Keratinocyte (primary cell): ENCODE measurements around the gene GPR180. TPM values are rescaled to one million over a fixed set of nuclear protein-coding genes. Genes with fewer than 3 reads are reported as not detected.

Source experiments
- DNase-seq: peaks from one replicate; pipeline ENCODE4 v3.0.0-alpha.2; 2011; ENCODE audit warnings: low read depth, missing footprints, low spot score
- FAIRE-seq: peaks from 2 replicates; lab custom pipeline; 2011; peaks lifted over from hg19 to GRCh38; lab: Jason Lieb, UNC
- H2AFZ ChIP-seq: 2 replicates; pipeline ENCODE4 v1.6.0; 2012; ENCODE audit warnings: low read length, control low read depth, inconsistent platforms; ENCODE audit not compliant: control insufficient read depth
- H3K27ac ChIP-seq: 2 replicates; pipeline ENCODE4 v1.5.1; 2011; ENCODE audit warnings: low read length; ENCODE audit not compliant: control insufficient read depth, insufficient read depth
- H3K27me3 ChIP-seq: 3 replicates; pipeline ENCODE4 v1.6.0; 2011; ENCODE audit warnings: low read length; ENCODE audit not compliant: control insufficient read depth, insufficient read depth; ENCODE audit errors: extremely low read depth
- H3K36me3 ChIP-seq, 2 experiments: 2 replicates in 1 of 2; 3 replicates in 1 of 2; pipeline ENCODE4 v1.5.1; 2011; ENCODE audit warnings: low read length in 2 of 2, mild to moderate bottlenecking in 1 of 2; ENCODE audit not compliant: control insufficient read depth in 2 of 2, insufficient read depth in 2 of 2; ENCODE audit errors: extremely low read depth in 1 of 2
- H3K4me1 ChIP-seq: 3 replicates; pipeline ENCODE4 v1.5.1; 2011; ENCODE audit warnings: low read length; ENCODE audit not compliant: control insufficient read depth, insufficient read depth; ENCODE audit errors: extremely low read depth
- H3K4me2 ChIP-seq: 3 replicates; pipeline ENCODE4 v1.6.0; 2011; ENCODE audit warnings: low read depth, low read length; ENCODE audit not compliant: control insufficient read depth, insufficient read depth; ENCODE audit errors: extremely low read depth
- H3K4me3 ChIP-seq, 3 experiments: fragments of 200-600 bp in 1 of 3; sonication (generic) in 1 of 3; 2 replicates in 2 of 3; 3 replicates in 1 of 3; pipeline ENCODE4 v1.5.1; 2011 to 2016; ENCODE audit warnings: low read length in 3 of 3, mild to moderate bottlenecking in 3 of 3, control low read depth in 2 of 3, inconsistent platforms in 1 of 3, low read depth in 1 of 3, mixed read lengths in 1 of 3, mixed run types in 1 of 3, moderate library complexity in 1 of 3; ENCODE audit not compliant: control insufficient read depth in 2 of 3, insufficient read depth in 2 of 3; ENCODE audit errors: extremely low read depth in 1 of 3
- H3K79me2 ChIP-seq: 2 replicates; pipeline ENCODE4 v1.6.0; 2012; ENCODE audit warnings: low read length; ENCODE audit not compliant: control insufficient read depth, insufficient read depth
- H3K9ac ChIP-seq: 3 replicates; pipeline ENCODE4 v1.6.0; 2011; ENCODE audit warnings: low read length; ENCODE audit not compliant: control insufficient read depth, insufficient read depth; ENCODE audit errors: extremely low read depth
- H3K9me1 ChIP-seq: 3 replicates; pipeline ENCODE4 v1.6.0; 2011; ENCODE audit warnings: low read length; ENCODE audit not compliant: control insufficient read depth, insufficient read depth; ENCODE audit errors: extremely low read depth
- H3K9me3 ChIP-seq: 2 replicates; pipeline ENCODE4 v1.5.1; 2012; ENCODE audit warnings: low read depth, low read length; ENCODE audit not compliant: control insufficient read depth
- H4K20me1 ChIP-seq: 3 replicates; pipeline ENCODE4 v1.6.0; 2011; ENCODE audit warnings: low read length; ENCODE audit not compliant: control insufficient read depth, insufficient read depth; ENCODE audit errors: extremely low read depth
- CTCF ChIP-seq, 3 experiments: IDR thresholded peaks in 1 of 3; conservative IDR thresholded peaks in 1 of 3; optimal IDR thresholded peaks in 1 of 3; 2 replicates in 2 of 3; 3 replicates in 1 of 3; pipeline versions ENCODE3 to v1.5.1; 2011; ENCODE audit warnings: low read length in 3 of 3, mild to moderate bottlenecking in 3 of 3, moderate library complexity in 2 of 3, control low read depth in 1 of 3, inconsistent platforms in 1 of 3; ENCODE audit not compliant: insufficient read depth in 2 of 3; ENCODE audit errors: extremely low read depth in 1 of 3
- EZH2 ChIP-seq: IDR thresholded peaks from one replicate; pipeline ENCODE4 v1.6.1; 2012; ENCODE audit warnings: inconsistent platforms, mild to moderate bottlenecking, low read length, moderate library complexity
- dilution Hi-C: fragments of 300-500 bp; cut with MboI; formaldehyde crosslinking; loops from one replicate; pipeline ENCODE4 v1.7.0; 2020; ENCODE audit warnings: low sequenced_read_pairs; ENCODE audit not compliant: extremely low pct_ligation_motif_present
- polyA plus RNA-seq, 5 experiments: library from polyadenylated mRNA; depleted of rRNA in 3 of 5; stranded (reverse) in 3 of 5; stranded (forward) in 1 of 5; unstranded in 1 of 5; fragments of >200 nt; gene quantifications; 1 replicate in 1 of 5; 2 replicates in 3 of 5; 3 replicates in 1 of 5; pipeline versions ENCODE4 v1.2.1 to v1.2.3, GENCODE V29; 2011 to 2012; ENCODE audit warnings: missing spikeins in 2 of 5, low read depth in 1 of 5, low replicate concordance in 1 of 5

Gene GPR180
- polyA plus RNA-seq, 1 donor (not counting 4 experiments of a cell fraction or from before 2014, with no cell fraction given): 9.9 TPM

GRCh38 chr13:94590744-94591143 is 10.9 kb upstream of the GPR180 start:
- H2AFZ ChIP-seq: no peak overlapping the region
- H3K9ac ChIP-seq: no peak overlapping the region
- H4K20me1 ChIP-seq: no peaks in the 10 kb centered on the region
- H3K36me3 ChIP-seq: peaks cover 0 to 1% of the 10 kb centered on the region in 2 experiments
- no peak for DNase-seq
- dilution Hi-C loops: no loop called here
- no peak overlapping the region for H3K27ac ChIP-seq
- H3K4me2 ChIP-seq: no peak overlapping the region
- no peaks in the 10 kb centered on the region for H3K27me3 ChIP-seq
- peaks cover 11% of the 10 kb centered on the region for H3K4me1 ChIP-seq
- FAIRE-seq: no peak
- no peaks in the 10 kb centered on the region for H3K9me3 ChIP-seq
- no peaks in the 10 kb centered on the region for H3K9me1 ChIP-seq
- H3K4me3 ChIP-seq: no peak overlapping the region
- no peak for TF ChIP-seq EZH2
- TF ChIP-seq CTCF (optimal IDR thresholded peaks at IDR 0.05 in 1 of 3, IDR thresholded peaks at IDR 0.05 in 1 of 3, conservative IDR thresholded peaks at IDR 0.05 in 1 of 3; ENCODE audit: extremely low read depth in 1 of 3, insufficient read depth in 2 of 3, low read length in 3 of 3): no peak
- peaks cover 45% of the 10 kb centered on the region for H3K79me2 ChIP-seq

- H3K4me1 ChIP-seq: peaks cover 11% of the 10 kb centered on the region
- DNase-seq: no peak
- no peaks in the 10 kb centered on the region for H3K27me3 ChIP-seq
- no peaks in the 10 kb centered on the region for H4K20me1 ChIP-seq
- H3K4me3 ChIP-seq: peak overlapping the region; percentile 76 to 98 (median 87)
- TF ChIP-seq EZH2 (no peak), CTCF (optimal IDR thresholded peaks at IDR 0.05 in 1 of 3, IDR thresholded peaks at IDR 0.05 in 1 of 3, conservative IDR thresholded peaks at IDR 0.05 in 1 of 3; ENCODE audit: extremely low read depth in 1 of 3, insufficient read depth in 2 of 3, low read length in 3 of 3) (no peak)
- no peak for FAIRE-seq
- H3K9me1 ChIP-seq: no peaks in the 10 kb centered on the region
- H3K27ac ChIP-seq: peak overlapping the region; percentile 92
- H2AFZ ChIP-seq: peak overlapping the region; percentile 99
- peak overlapping the region; percentile 86 for H3K4me2 ChIP-seq
- dilution Hi-C loops: no loop called here
- no peaks in the 10 kb centered on the region for H3K9me3 ChIP-seq
- peaks cover 0 to 1% of the 10 kb centered on the region in 2 experiments for H3K36me3 ChIP-seq
- H3K79me2 ChIP-seq: peaks cover 38% of the 10 kb centered on the region
- H3K9ac ChIP-seq: peak overlapping the region; percentile 97
Measured at GRCh38 chr13:94595001-94595949, 6.4 kb upstream of the GPR180 start.
